Thoracic aorta (tissue), 2 donors: ENCODE measurements around the gene PSMA5. TPM values are rescaled to one million over a fixed set of nuclear protein-coding genes. Genes with fewer than 3 reads are reported as not detected.

ENCODE experiments used
- ATAC-seq: fragments of 150-250 bp; one replicate; pipeline ENCODE4 v1.8.0; 2017; ENCODE audit warnings: low read depth; ENCODE audit not compliant: insufficient number of reproducible peaks, low FRiP score
- DNase-seq: peaks from one replicate; pipeline ENCODE4 v3.0.0-alpha.2; 2020; ENCODE audit warnings: low spot score
- H3K27ac ChIP-seq, 2 donors: fragments of 200-600 bp; sonication (generic); 1 replicate in 1 of 2; 2 replicates in 1 of 2; pipeline ENCODE4 v1.5.1; 2016; ENCODE audit warnings: mild to moderate bottlenecking in 2 of 2, moderate library complexity in 2 of 2
- H3K27me3 ChIP-seq: fragments of 200-600 bp; sonication (generic); replicated peaks from 2 replicates; pipeline ENCODE4 v1.6.0; 2016; ENCODE audit warnings: mild to moderate bottlenecking; ENCODE audit not compliant: insufficient read depth
- H3K36me3 ChIP-seq: fragments of 200-600 bp; sonication (generic); one replicate; pipeline ENCODE4 v1.5.1; 2016
- H3K4me1 ChIP-seq, 2 donors: fragments of 200-600 bp; sonication (generic); 1 replicate in 1 of 2; 2 replicates in 1 of 2; pipeline versions ENCODE4 v1.5.1 to v1.6.0; 2016; ENCODE audit warnings: low read depth in 2 of 2, mild to moderate bottlenecking in 1 of 2; ENCODE audit not compliant: control insufficient read depth in 1 of 2
- H3K4me3 ChIP-seq: fragments of 200-600 bp; sonication (generic); 2 replicates; pipeline ENCODE4 v1.5.1; 2016; ENCODE audit warnings: mild to moderate bottlenecking
- H3K9me3 ChIP-seq: fragments of 200-600 bp; sonication (generic); 2 replicates; pipeline ENCODE4 v1.5.1; 2016
- total RNA-seq, 2 donors: library from RNA; depleted of rRNA; stranded (reverse); fragments of >200 nt; gene quantifications; one replicate each; pipeline versions ENCODE4 v1.1.0 to v1.2.3, GENCODE V29; 2016
- TF ChIP-seq, protein P1 (sequence below): fragments of 200-600 bp; sonication (generic); IDR thresholded peaks from one replicate; pipeline ENCODE4 v1.5.1; 2019; ENCODE audit warnings: antibody characterized with exemption

PSMA5 gene
- total RNA-seq, 2 donors from 2014 or later: 17.3 to 20.1 TPM

DNA sequence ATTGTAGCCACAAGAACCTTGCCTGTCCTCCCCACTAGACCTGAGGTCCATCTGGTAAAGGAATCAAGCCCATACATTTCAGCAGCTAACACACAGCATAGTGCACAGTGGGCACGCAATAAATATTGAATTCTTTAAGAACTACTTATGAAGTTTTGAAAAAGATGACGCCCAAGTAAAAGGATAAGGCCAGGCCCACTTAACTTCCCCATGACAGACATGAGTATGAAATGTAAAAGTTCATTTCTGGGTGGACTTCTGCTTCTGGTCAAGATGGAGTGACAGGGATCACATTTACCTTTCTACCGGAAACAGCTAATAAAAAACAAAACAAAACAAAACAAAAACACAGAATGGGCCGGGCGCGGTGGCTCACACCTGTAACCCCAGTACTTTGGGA is 54.0 kb downstream of the PSMA5 start:
- Histone ChIP-seq H3K4me3 (no peak overlapping the region), H3K4me1 (peaks cover 57 to 88% of the 10 kb centered on the region in 2 donors), H3K27ac (peak overlapping the region; percentile 94 to 99), H3K9me3 (no peaks in the 10 kb centered on the region), H3K36me3 (peaks cover 2% of the 10 kb centered on the region), H3K27me3 (no peaks in the 10 kb centered on the region)
- TF ChIP-seq, protein P1, sequence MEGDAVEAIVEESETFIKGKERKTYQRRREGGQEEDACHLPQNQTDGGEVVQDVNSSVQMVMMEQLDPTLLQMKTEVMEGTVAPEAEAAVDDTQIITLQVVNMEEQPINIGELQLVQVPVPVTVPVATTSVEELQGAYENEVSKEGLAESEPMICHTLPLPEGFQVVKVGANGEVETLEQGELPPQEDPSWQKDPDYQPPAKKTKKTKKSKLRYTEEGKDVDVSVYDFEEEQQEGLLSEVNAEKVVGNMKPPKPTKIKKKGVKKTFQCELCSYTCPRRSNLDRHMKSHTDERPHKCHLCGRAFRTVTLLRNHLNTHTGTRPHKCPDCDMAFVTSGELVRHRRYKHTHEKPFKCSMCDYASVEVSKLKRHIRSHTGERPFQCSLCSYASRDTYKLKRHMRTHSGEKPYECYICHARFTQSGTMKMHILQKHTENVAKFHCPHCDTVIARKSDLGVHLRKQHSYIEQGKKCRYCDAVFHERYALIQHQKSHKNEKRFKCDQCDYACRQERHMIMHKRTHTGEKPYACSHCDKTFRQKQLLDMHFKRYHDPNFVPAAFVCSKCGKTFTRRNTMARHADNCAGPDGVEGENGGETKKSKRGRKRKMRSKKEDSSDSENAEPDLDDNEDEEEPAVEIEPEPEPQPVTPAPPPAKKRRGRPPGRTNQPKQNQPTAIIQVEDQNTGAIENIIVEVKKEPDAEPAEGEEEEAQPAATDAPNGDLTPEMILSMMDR: no peak
- ATAC-seq: no peak
- DNase-seq: no peak

DNA sequence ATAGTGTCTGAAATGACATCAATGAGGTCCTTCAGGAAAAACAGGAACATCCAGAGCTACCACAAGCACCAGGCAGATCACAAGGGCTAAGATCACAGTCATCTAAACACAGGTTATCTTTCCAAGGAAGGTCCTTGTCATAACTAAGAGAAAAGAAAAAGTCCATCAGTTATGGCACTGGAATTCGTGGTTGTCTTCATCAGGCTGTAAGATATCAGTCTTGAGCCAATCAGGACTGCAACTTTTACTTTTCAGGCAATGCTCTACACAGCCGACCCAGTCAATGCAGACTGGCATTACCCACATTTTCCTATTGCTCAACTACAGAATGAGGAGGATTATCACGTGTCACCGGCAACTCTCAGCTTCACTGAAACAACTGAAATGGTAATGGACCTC is 54.9 kb downstream of the PSMA5 start:
- Histone ChIP-seq H3K27ac (peak overlapping the region; percentile 94 to 99), H3K4me3 (peak overlapping the region; percentile 64), H3K27me3 (no peaks in the 10 kb centered on the region), H3K4me1 (peaks cover 55 to 82% of the 10 kb centered on the region in 2 donors), H3K9me3 (no peaks in the 10 kb centered on the region), H3K36me3 (peaks cover 11% of the 10 kb centered on the region)
- TF ChIP-seq, protein P1: no peak
- DNase-seq (no peak), ATAC-seq (peak; percentile 83)

DNA sequence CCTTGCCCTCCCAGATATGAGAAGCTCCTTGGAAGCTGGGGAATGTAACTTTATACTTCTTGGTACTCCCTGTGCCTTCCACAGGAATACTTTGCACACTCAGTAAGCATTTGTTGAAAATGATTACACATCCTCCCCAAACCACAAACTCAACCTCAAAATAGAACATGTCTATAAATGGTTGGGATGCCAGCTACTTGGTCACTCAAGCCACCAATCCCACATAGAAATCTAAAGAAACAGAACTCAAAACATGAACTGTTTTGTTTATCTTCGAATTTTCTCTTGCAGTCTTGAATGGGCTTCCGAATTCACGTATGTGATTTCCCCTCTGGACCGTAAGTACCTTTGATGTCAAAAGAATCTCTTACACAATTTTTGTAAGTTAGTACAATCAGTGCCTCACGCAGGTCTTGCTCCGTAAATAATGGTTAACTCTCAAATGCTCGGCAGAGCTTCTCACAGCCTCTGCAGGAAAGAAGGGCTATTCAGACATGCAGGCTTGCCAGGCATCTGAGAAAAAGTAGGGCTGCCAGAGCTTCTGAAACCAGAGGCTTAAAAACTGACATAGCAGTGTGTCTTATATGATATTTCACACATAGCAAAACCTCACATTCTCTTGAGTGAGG is 55.4 kb downstream of the PSMA5 start:
- Histone ChIP-seq H3K9me3 (no peaks in the 10 kb centered on the region), H3K4me1 (peaks cover 55 to 76% of the 10 kb centered on the region in 2 donors), H3K4me3 (peak overlapping the region; percentile 64), H3K36me3 (peaks cover 16% of the 10 kb centered on the region), H3K27ac (peak overlapping the region; percentile 94 to 99), H3K27me3 (no peaks in the 10 kb centered on the region)
- DNase-seq: no peak
- peak; percentile 74 for ATAC-seq
- TF ChIP-seq, protein P1: no peak

DNA sequence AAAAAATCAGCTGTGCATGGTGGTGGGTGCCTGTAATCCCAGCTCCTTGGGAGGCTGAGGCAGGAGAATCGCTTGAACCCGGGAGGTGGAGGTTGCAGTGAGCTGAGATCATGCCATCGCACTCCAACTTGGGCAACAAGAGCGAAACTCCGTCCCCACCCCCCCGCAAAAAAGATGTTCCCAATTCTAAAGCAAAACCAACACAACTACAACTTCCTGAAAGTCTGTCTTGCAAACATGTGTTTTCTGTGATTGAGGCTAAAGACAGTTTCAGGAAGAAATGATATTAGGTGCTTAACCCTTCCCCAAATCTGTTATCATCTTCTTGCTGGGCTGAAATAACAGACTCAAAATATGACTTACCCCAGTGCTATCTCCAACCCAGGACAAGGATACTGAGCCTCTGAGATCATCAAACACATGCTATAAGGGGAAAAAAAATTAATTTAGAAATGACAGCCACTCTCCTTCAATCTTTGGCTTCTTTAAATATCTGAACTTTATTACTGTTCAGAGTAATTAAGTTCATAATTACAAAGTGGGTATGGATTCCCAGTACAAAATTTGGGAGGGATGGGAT is 57.0 kb downstream of the PSMA5 start:
- Histone ChIP-seq H3K4me3 (no peak overlapping the region), H3K4me1 (peaks cover 55 to 72% of the 10 kb centered on the region in 2 donors), H3K27ac (peak overlapping the region; percentile 94 to 99), H3K36me3 (peaks cover 19% of the 10 kb centered on the region), H3K27me3 (no peaks in the 10 kb centered on the region), H3K9me3 (no peaks in the 10 kb centered on the region)
- ATAC-seq: no peak
- TF ChIP-seq, protein P1: no peak
- DNase-seq: no peak

DNA sequence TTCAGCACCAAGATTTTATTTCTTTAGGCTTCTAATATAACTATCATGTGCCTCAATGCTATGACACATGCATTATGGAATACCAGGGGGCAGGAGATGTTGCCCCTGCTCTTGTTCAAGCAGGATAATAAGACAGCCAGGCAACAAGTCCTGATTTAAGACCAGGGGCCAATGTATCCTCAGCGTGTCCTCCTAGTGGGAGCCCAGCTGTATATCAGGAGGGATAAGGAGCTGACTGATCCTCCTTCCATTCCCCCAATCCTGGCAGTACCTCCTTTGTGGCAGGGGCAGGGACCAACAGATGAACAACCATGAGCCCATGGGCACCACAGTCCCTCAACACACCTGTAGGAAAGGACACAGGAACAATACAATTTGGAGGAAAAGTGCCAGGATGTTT is 57.8 kb downstream of the PSMA5 start:
- Histone ChIP-seq H3K9me3 (no peaks in the 10 kb centered on the region), H3K4me1 (peaks cover 49 to 72% of the 10 kb centered on the region in 2 donors)
- ATAC-seq: no peak

More for the DNA sequence above, 57.8 kb downstream of the PSMA5 start:
- Histone ChIP-seq H3K36me3 (peaks cover 19% of the 10 kb centered on the region), H3K27ac (peak overlapping the region; percentile 94 to 99), H3K4me3 (no peak overlapping the region), H3K27me3 (no peaks in the 10 kb centered on the region)
- TF ChIP-seq, protein P1: no peak
- no peak for DNase-seq
